AG09319 (cell line): ENCODE data around the gene KIR2DL3.

Experiments
- DNase-seq: peaks from one replicate; pipeline ENCODE4 v3.0.0-alpha.2; 2010; ENCODE audit warnings: low read depth; ENCODE audit errors: extremely low read depth
- CTCF ChIP-seq: IDR thresholded peaks from 2 replicates; pipeline ENCODE4 v1.5.1; 2011; ENCODE audit warnings: low read depth, mild to moderate bottlenecking, inconsistent platforms, low read length, moderate library complexity

The KIR2DL3 gene

DNA sequence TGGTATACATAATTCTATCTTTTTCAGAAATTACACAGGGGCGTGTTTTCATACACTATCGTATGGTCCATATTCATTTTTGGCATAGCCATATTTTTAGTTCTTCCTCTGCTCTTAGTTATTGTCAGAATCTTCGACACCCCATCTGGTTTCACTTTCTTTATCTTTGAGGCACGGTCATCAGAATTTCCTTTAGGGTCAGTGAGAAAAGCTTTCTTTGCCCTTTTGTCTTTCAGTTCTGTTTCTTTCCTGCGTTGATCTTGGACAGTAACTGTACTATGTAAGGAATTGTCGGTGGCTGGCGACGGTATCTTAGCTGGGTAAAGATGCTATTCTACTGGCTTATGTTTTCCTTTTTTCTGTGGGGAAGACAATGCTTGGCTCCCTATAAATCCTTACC, 54.5 kb downstream of the KIR2DL3 start:
- no peak for TF ChIP-seq CTCF
- DNase-seq = no peak

DNA sequence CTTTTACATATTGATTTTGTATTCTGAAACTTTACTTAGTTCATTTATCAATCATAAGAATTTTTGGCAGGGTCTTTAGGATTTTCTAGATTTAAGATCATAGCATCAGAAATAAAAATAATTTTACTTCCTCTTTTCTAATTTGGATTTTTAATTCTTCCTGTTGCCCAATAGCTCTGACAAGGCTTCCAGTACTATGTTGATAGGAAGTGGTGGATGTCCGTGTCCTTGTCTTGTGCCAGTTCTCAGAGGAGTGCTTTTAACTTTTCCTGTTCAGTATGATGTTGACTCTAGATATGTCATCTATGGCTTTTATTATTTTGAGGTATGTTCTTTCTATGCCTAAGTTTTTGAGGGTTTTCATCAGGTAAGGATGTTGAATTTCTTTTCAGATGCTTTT, 57.4 kb downstream of the KIR2DL3 start:
- TF ChIP-seq CTCF = no peak
- DNase-seq = no peak
